GM12878 (cell line): ENCODE measurements around the gene PLEKHO1. TPM values are rescaled to one million over a fixed set of nuclear protein-coding genes. Genes with fewer than 3 reads are reported as not detected.

ENCODE experiments used
- ASH2L ChIP-seq: fragments of 300-600, 200-600 bp; sonication (generic); IDR thresholded peaks from 2 replicates; pipeline ENCODE4 v1.6.1; 2017; ENCODE audit warnings: low read depth, mild to moderate bottlenecking, borderline replicate concordance
- ATF7 ChIP-seq: fragments of 450-650 bp; IDR thresholded peaks from 2 replicates; pipeline ENCODE4 v1.6.1; 2016; ENCODE audit warnings: low read depth, mild to moderate bottlenecking
- BACH1 ChIP-seq: fragments of 450-650 bp; IDR thresholded peaks from 2 replicates; pipeline ENCODE4 v1.6.1; 2017; ENCODE audit warnings: mild to moderate bottlenecking, borderline replicate concordance
- BCL11A ChIP-seq: IDR thresholded peaks from 2 replicates; pipeline ENCODE4 v1.6.1; 2011; ENCODE audit warnings: low read depth, low read length
- CBFB ChIP-seq: IDR thresholded peaks from 2 replicates; pipeline ENCODE4 v1.6.1; 2016; ENCODE audit warnings: antibody characterized with exemption, low read depth
- CEBPB ChIP-seq, 2 experiments: fragments of 150-350 bp in 1 of 2; IDR thresholded peaks; 2 replicates each; pipeline ENCODE4 v1.6.1; 2012 to 2014; ENCODE audit warnings: low read depth in 2 of 2, low read length in 2 of 2, borderline replicate concordance in 1 of 2, inconsistent platforms in 1 of 2
- EED ChIP-seq: sonication (generic); IDR thresholded peaks from 2 replicates; pipeline ENCODE4 v1.6.1; 2016; ENCODE audit warnings: antibody characterized with exemption, low read depth
- HDAC2 ChIP-seq: fragments of 200-600 bp; sonication (generic); IDR thresholded peaks from 2 replicates; pipeline ENCODE4 v1.6.1; 2017
- IRF3 ChIP-seq: fragments of 450-650 bp; IDR thresholded peaks from 2 replicates; pipeline ENCODE4 v1.6.1; 2014; ENCODE audit warnings: mild to moderate bottlenecking
- MAX ChIP-seq: IDR thresholded peaks from 2 replicates; pipeline ENCODE4 v1.6.1; 2012; ENCODE audit warnings: low read depth, low read length, improper control_type of control experiment
- MEF2B ChIP-seq: fragments of 450-650 bp; IDR thresholded peaks from 2 replicates; pipeline ENCODE4 v1.6.1; 2018; ENCODE audit warnings: mild to moderate bottlenecking, moderate library complexity; ENCODE audit not compliant: partially characterized antibody, poor library complexity, severe bottlenecking
- MYB ChIP-seq: fragments of 150-350 bp; IDR thresholded peaks from 2 replicates; pipeline ENCODE4 v1.6.1; 2014; ENCODE audit warnings: mild to moderate bottlenecking, low read depth, low read length, borderline replicate concordance
- NFYA ChIP-seq: IDR thresholded peaks from 2 replicates; pipeline ENCODE4 v1.6.1; 2011; ENCODE audit warnings: low read depth, mild to moderate bottlenecking, low read length, improper control_type of control experiment, borderline replicate concordance
- NFYB ChIP-seq: IDR thresholded peaks from 2 replicates; pipeline ENCODE4 v1.6.1; 2011; ENCODE audit warnings: low read depth, mild to moderate bottlenecking, low read length, improper control_type of control experiment, moderate library complexity; ENCODE audit not compliant: insufficient read depth
- PAX8 ChIP-seq: fragments of 450-650 bp; IDR thresholded peaks from 2 replicates; pipeline ENCODE4 v1.6.1; 2017; ENCODE audit warnings: mild to moderate bottlenecking, moderate library complexity
- POLR2AphosphoS2 ChIP-seq: IDR thresholded peaks from 2 replicates; pipeline ENCODE4 v1.6.1; 2011; ENCODE audit warnings: low read depth, mild to moderate bottlenecking, low read length, improper control_type of control experiment, moderate library complexity
- POU2F2 ChIP-seq: IDR thresholded peaks from 3 replicates; pipeline ENCODE4 v1.6.1; 2011; ENCODE audit warnings: low read depth, mild to moderate bottlenecking, low read length, borderline replicate concordance
- RAD51 ChIP-seq: fragments of 450-650 bp; IDR thresholded peaks from 2 replicates; pipeline ENCODE4 v1.6.1; 2016; ENCODE audit warnings: moderate library complexity, mild to moderate bottlenecking, inconsistent platforms
- SIX5 ChIP-seq: IDR thresholded peaks from 2 replicates; pipeline ENCODE4 v1.6.1; 2011; ENCODE audit warnings: mild to moderate bottlenecking, low read depth, low read length, moderate library complexity; ENCODE audit not compliant: severe bottlenecking
- SKIL ChIP-seq: fragments of 450-650 bp; IDR thresholded peaks from 2 replicates; pipeline ENCODE4 v1.6.1; 2017; ENCODE audit warnings: mild to moderate bottlenecking, low read depth, inconsistent platforms; ENCODE audit not compliant: poor library complexity, severe bottlenecking
- SMAD1 ChIP-seq: fragments of 450-650 bp; IDR thresholded peaks from 2 replicates; pipeline ENCODE4 v1.6.1; 2018; ENCODE audit warnings: mild to moderate bottlenecking, low read depth; ENCODE audit not compliant: partially characterized antibody
- SP1 ChIP-seq: IDR thresholded peaks from one replicate; pipeline ENCODE4 v1.6.1; 2011; ENCODE audit warnings: low read depth, low read length
- SPI1 ChIP-seq: IDR thresholded peaks from 2 replicates; pipeline ENCODE4 v1.6.1; 2011; ENCODE audit warnings: low read depth, mild to moderate bottlenecking, low read length, moderate library complexity, borderline replicate concordance; ENCODE audit not compliant: insufficient read depth
- SUZ12 ChIP-seq: fragments of 200-600 bp; sonication (generic); IDR thresholded peaks from one replicate; pipeline ENCODE4 v1.6.1; 2018; ENCODE audit warnings: antibody characterized with exemption, mild to moderate bottlenecking; ENCODE audit not compliant: unreplicated experiment
- WRNIP1 ChIP-seq: IDR thresholded peaks from 2 replicates; pipeline ENCODE4 v1.6.1; 2011; ENCODE audit warnings: low read depth, low read length, improper control_type of control experiment, borderline replicate concordance
- YBX1 ChIP-seq: fragments of 450-650 bp; IDR thresholded peaks from 2 replicates; pipeline ENCODE4 v1.6.1; 2016; ENCODE audit warnings: antibody characterized with exemption
- ZBED1 ChIP-seq: IDR thresholded peaks from 2 replicates; pipeline ENCODE4 v1.6.1; 2016; ENCODE audit warnings: borderline replicate concordance
- ZNF217 ChIP-seq: fragments of 450-650 bp; IDR thresholded peaks from 2 replicates; pipeline ENCODE4 v1.6.1; 2017; ENCODE audit warnings: antibody characterized with exemption, mild to moderate bottlenecking
- ZNF274 ChIP-seq: IDR thresholded peaks from one replicate; pipeline ENCODE4 v1.8.0; 2011; ENCODE audit not compliant: insufficient read length, insufficient read depth
- ZNF384 ChIP-seq: IDR thresholded peaks from 2 replicates; pipeline ENCODE4 v1.6.1; 2012; ENCODE audit warnings: low read depth, mild to moderate bottlenecking, low read length, improper control_type of control experiment, borderline replicate concordance
- polyA plus RNA-seq, 11 experiments: library from polyadenylated mRNA; depleted of rRNA in 4 of 11; unstranded in 6 of 11; stranded (reverse) in 5 of 11; fragments of >200 nt; fragmentation: Nextera tagmentation in 4 of 11; fragmentation: Illumina TruSeq in 1 of 11; extraction: Ambion mirVana in 4 of 11; extraction: Trizol in 1 of 11; gene quantifications; 1 replicate in 1 of 11; 2 replicates in 10 of 11; pipeline versions ENCODE4 v1.2.1 to v1.2.3, GENCODE V29; 2011 to 2016; ENCODE audit warnings: inconsistent platforms in 2 of 11, missing spikeins in 2 of 11, low read depth in 1 of 11
- total RNA-seq, 4 experiments: library from RNA; depleted of rRNA in 3 of 4; stranded (reverse); fragments of >200 nt in 3 of 4; fragmentation: Illumina TruSeq in 1 of 4; extraction: Trizol in 1 of 4; gene quantifications; 2 replicates each; pipeline versions ENCODE4 v1.2.1 to v1.2.3, GENCODE V29; 2013 to 2021

The PLEKHO1 gene
- total and polyA plus RNA-seq, 10 of the 15 experiments (the other 5 are each of a cell fraction or from before 2014, with no cell fraction given) = 5.3 to 184 (median 88.8) TPM

GRCh38 chr1:150160964-150161621, 11.4 kb downstream of the PLEKHO1 start (continued):
- TF ChIP-seq MAX (peak; percentile 45; the same call in 1 of the 2 replicates), POLR2AphosphoS2 (peak; percentile 11; the same call in 1 of the 2 replicates), NFYA (no peak), SUZ12 (no peak), SMAD1 (no peak), HDAC2 (no peak), SP1 (no peak), NFYB (no peak), ZNF217 (no peak), ZBED1 (no peak), WRNIP1 (no peak), EED (no peak), MEF2B (peak; percentile 79), ASH2L (no peak), ATF7 (peak; percentile 10; the same call in 1 of the 2 replicates), ZNF384 (no peak), CBFB (no peak), CEBPB (IDR thresholded peaks at IDR 0.05; ENCODE audit: borderline replicate concordance in 1 of 2, low read depth in 2 of 2, low read length in 2 of 2) (no peak), BACH1 (peak; percentile 36; the same call in 1 of the 2 replicates), PAX8 (no peak), SIX5 (no peak), IRF3 (no peak), SKIL (peak; percentile 16), POU2F2 (0 out of 3 replicates have a peak, but pooled peaks have one; percentile 42), YBX1 (no peak), BCL11A (no peak), ZNF274 (no peak), MYB (no peak), RAD51 (no peak), SPI1 (no peak)
